Ectodermal cell (in vitro differentiated cells): Measurements from ENCODE around the gene CPED1.

ENCODE experiments used
- H3K27ac ChIP-seq: 2 replicates; pipeline ENCODE4 v1.7.0; 2013; ENCODE audit warnings: mild to moderate bottlenecking, low read depth, low read length; ENCODE audit not compliant: insufficient read depth, poor library complexity, severe bottlenecking
- H3K27me3 ChIP-seq: 2 replicates; pipeline ENCODE4 v1.7.0; 2013; ENCODE audit warnings: mild to moderate bottlenecking, low read length; ENCODE audit not compliant: insufficient read depth, control insufficient read depth, poor library complexity, severe bottlenecking
- H3K36me3 ChIP-seq: one replicate; pipeline ENCODE4 v1.7.0; 2013; ENCODE audit warnings: low read length; ENCODE audit not compliant: control insufficient read depth, insufficient read depth
- H3K4me1 ChIP-seq: one replicate; pipeline ENCODE4 v1.7.0; 2013; ENCODE audit warnings: low read length; ENCODE audit not compliant: control insufficient read depth, insufficient read depth
- H3K4me3 ChIP-seq: 2 replicates; pipeline ENCODE4 v1.7.0; 2013; ENCODE audit warnings: low read depth, low read length, control low read depth; ENCODE audit not compliant: insufficient read depth
- H3K9me3 ChIP-seq: 2 replicates; pipeline ENCODE4 v1.7.0; 2013; ENCODE audit warnings: mild to moderate bottlenecking, low read length, moderate library complexity; ENCODE audit not compliant: control insufficient read depth
- WGBS, 2 experiments: methylation state at CpG; one replicate each; pipeline ENCODE4 v1.1.7; 2013; ENCODE audit warnings: missing lambda C conversion rate in 2 of 2; 5-methylcytosine and 5-hydroxymethylcytosine counted together

Gene CPED1

DNA sequence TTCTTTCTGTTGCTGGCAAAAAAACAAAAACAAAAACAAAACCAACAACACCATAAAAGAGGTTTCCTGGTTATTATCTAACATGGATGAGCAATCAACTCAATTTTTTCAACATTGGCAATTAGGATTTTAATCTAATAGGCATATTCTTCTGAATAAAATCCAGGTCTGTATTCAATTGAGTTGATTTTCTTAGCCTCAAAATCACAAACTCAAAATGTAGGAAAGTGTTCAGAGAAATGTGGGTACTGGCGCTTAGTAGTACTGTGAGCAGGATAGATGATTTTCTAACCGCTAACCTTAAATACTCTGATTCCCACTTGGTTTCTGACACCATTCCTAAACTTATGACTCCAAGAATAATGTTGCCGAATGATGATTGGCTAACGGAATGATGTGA is 345.9 kb downstream of the CPED1 start:
- 96 to 100% methylated on average over 1 to 4 of the region's 4 CpGs for WGBS, 2 experiments
- Histone ChIP-seq H3K9me3 (no peaks in the 10 kb centered on the region), H3K4me1 (peaks cover 11% of the 10 kb centered on the region), H3K27me3 (peaks cover 31% of the 10 kb centered on the region), H3K36me3 (no peaks in the 10 kb centered on the region), H3K4me3 (no peak overlapping the region), H3K27ac (no peak overlapping the region)

DNA sequence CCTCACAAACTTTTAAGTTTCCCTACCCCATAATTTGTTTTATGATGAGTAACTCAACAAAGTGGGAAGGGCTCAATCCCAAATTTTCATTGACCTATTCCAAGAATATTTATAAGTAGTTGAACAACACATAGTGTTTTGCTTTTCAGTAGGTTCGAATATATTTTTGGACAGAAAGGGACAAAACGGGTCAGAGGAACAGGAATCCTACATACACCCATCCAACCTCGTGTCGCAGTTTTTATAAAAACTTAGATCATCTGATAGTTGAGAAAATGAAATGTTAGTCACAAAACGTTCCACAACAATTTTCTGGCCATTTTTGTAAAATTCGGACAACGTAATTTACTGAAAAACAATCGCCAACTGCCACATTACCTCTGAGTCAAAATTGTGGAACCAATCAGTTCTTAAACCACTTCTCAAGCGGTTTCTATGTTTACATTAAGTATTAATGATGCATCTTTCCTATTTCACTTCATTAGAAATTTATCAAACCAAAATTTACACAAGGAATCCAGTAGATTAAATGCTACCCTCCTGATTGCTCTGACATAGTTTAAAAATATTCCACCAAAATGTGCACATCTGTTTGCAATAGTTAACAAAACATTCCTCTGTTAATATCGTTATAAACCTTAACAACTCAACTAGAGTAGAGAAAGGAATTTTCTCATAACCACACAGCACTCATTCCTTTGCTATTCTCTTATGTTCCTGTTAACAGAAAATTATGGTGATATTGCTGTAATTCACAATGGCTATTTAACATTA is 346.6 kb downstream of the CPED1 start:
- Histone ChIP-seq H3K27me3 (peaks cover 24% of the 10 kb centered on the region), H3K4me1 (peaks cover 5% of the 10 kb centered on the region), H3K36me3 (no peaks in the 10 kb centered on the region), H3K4me3 (no peak overlapping the region), H3K9me3 (no peaks in the 10 kb centered on the region), H3K27ac (no peak overlapping the region)
- 92 to 93% methylated on average over 8 to 10 of the region's 10 CpGs for WGBS, 2 experiments

DNA sequence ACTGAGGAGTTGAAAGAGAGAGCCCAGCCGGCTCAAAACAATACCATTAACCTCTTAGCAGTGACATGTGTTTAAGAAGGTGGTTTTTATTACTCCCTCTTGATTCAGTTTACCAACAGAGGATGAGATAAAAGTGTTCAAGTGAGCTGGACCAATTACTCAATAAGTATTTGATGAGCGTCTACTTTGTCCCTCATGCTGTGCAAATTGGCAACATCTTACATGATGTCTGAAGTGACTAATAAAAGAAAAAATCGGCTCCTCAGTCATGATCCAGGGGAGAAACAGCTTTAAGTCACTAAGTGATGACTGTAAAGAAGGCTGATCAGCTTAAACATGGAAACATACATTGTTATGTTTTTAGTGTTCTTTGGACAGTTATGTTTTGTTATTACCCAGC is 348.1 kb downstream of the CPED1 start:
- no peaks in the 10 kb centered on the region for H3K4me1 ChIP-seq
- WGBS, 2 experiments: 84 to 97% methylated on average over 2 to 3 of the region's 3 CpGs
- no peaks in the 10 kb centered on the region for H3K9me3 ChIP-seq
- H3K4me3 ChIP-seq: no peak overlapping the region
- no peak overlapping the region for H3K27ac ChIP-seq
- H3K27me3 ChIP-seq: peaks cover 9% of the 10 kb centered on the region
- no peaks in the 10 kb centered on the region for H3K36me3 ChIP-seq

DNA sequence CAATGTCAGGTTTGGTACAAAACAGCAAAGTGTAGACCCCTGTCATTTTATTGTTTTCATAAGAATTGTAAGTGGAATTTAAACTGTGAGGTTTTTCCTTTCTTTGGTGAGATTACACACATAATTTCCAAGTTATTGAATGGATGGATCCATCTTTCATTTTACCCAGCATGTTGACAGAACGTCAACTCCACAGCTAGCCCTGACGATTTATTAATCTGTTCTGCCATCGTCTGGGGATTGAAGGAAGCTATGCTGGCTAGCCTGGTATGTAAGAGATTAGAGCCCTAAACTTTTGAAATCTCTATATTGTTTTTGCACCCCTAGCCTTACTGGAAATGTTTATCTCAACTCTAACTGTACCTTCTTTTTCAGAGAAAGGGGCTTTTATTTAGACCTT is 348.9 kb downstream of the CPED1 start:
- H3K27ac ChIP-seq: no peak overlapping the region
- H3K9me3 ChIP-seq: no peaks in the 10 kb centered on the region
- no peak overlapping the region for H3K4me3 ChIP-seq
- peaks cover under 1% of the 10 kb centered on the region for H3K27me3 ChIP-seq
- H3K36me3 ChIP-seq: no peaks in the 10 kb centered on the region
- no peaks in the 10 kb centered on the region for H3K4me1 ChIP-seq
- 83 to 94% methylated on average over 3 of the region's 3 CpGs for WGBS, 2 experiments

DNA sequence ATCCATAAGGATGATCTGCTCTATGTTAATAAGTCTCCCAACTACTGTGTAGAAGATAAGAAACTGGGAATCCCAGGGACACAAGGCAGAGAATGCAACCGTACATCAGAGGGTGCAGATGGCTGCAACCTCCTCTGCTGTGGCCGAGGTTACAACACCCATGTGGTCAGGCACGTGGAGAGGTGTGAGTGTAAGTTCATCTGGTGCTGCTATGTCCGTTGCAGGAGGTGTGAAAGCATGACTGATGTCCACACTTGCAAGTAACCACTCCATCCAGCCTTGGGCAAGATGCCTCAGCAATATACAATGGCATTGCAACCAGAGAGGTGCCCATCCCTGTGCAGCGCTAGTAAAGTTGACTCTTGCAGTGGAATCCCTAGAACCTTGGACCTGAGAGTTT is 350.6 kb downstream of the CPED1 start:
- H3K4me1 ChIP-seq: no peaks in the 10 kb centered on the region
- no peaks in the 10 kb centered on the region for H3K36me3 ChIP-seq
- no peaks in the 10 kb centered on the region for H3K9me3 ChIP-seq
- no peak overlapping the region for H3K27ac ChIP-seq
- H3K27me3 ChIP-seq: no peaks in the 10 kb centered on the region
- WGBS, 2 experiments: 91 to 96% methylated on average over 5 of the region's 5 CpGs
- H3K4me3 ChIP-seq: no peak overlapping the region

DNA sequence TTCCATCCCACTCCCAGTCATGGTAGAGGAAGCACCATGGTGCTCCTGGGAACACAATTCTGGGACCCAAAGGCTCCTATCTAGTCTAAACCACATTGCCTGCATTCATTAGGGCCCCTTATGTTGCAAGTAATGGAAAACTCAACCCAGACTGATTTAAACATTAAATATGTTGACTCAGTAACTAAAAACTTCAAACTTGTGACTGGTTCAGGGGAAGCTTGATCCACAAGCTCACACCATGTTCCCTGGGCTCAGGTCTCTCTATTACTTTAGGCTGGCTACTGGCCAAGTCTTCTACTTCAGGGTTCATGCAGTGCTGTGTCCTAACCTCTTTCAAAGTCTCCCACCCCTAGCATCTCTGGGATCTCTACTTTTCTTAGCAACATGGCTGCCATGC is 353.4 kb downstream of the CPED1 start:
- no peaks in the 10 kb centered on the region for H3K27me3 ChIP-seq
- no peak overlapping the region for H3K27ac ChIP-seq
- no peaks in the 10 kb centered on the region for H3K36me3 ChIP-seq
- H3K4me1 ChIP-seq: no peaks in the 10 kb centered on the region
- H3K9me3 ChIP-seq: no peaks in the 10 kb centered on the region
- H3K4me3 ChIP-seq: no peak overlapping the region

DNA sequence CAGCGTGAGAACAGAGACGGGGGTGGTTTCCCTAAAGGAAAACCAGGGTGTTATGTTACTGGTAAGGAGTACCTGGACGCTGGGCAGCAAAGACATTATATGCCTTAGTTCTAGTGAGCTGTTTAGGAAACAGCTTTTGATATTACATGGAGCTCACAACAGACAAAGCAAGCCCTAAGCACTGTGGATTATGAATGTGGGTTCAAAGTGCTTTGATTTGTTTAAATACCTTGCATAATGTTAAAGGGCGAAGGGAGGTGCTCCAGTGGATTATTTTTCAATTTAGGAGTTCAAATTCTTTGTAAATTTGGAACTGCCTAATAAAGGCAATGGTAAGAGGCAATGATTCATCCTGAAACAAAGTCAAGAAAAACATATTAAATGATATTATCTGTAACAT is 354.1 kb downstream of the CPED1 start:
- Histone ChIP-seq H3K36me3 (no peaks in the 10 kb centered on the region), H3K4me1 (peaks cover 2% of the 10 kb centered on the region), H3K9me3 (no peaks in the 10 kb centered on the region), H3K27ac (no peak overlapping the region), H3K4me3 (no peak overlapping the region), H3K27me3 (no peaks in the 10 kb centered on the region)
- WGBS, 2 experiments: 94 to 95% methylated on average over 4 of the region's 4 CpGs

DNA sequence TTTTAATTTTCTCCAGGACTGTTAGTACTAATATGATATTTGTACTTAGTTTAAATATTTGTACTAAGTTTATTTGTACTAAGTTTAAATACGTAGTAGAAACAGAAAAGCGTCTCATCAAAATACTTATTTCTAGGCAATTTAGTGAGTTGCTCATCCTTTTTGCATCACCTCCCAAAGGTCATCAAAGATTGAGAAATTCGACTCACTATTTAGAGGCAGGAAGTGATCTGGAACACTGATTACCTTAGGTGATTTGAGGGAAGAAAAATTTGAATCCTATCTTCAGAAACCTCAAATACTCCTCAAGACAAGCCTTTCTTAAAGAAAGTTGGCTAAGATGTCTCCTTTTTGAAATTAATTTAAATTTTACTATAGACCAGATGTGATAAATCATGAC is 354.8 kb downstream of the CPED1 start:
- no peaks in the 10 kb centered on the region for H3K9me3 ChIP-seq
- WGBS, 2 experiments: 100% methylated on average over 3 of the region's 3 CpGs; no CpG with 5 or more reads in 1 of the 2 experiments
- no peaks in the 10 kb centered on the region for H3K27me3 ChIP-seq

DNA sequence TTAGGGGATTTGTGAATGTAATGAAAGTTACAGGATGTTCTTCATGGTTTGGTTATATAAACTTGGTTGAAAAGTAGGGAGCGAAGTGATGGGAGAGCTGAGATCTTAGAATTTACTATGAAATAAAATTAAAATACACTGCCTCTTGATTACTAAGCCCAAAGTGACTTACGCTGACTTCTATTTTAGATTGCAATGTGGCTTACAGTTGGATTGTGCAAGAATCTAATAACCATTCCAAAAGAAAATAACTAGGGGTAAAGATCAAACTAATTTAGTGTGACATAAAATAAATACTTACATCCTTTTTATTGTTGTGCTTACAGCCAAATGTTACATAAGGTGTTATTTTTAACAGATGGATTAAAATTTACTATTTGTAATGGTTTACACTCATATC is 355.6 kb downstream of the CPED1 start:
- Histone ChIP-seq H3K27me3 (no peaks in the 10 kb centered on the region), H3K4me3 (no peak overlapping the region), H3K9me3 (no peaks in the 10 kb centered on the region), H3K27ac (no peak overlapping the region), H3K4me1 (peaks cover 2% of the 10 kb centered on the region), H3K36me3 (no peaks in the 10 kb centered on the region)
- 100% methylated on average over 2 of the region's 2 CpGs; no CpG with 5 or more reads in 1 of the 2 experiments for WGBS, 2 experiments

More for the DNA sequence above, 354.8 kb downstream of the CPED1 start:
- Histone ChIP-seq H3K27ac (no peak overlapping the region), H3K36me3 (no peaks in the 10 kb centered on the region), H3K4me3 (no peak overlapping the region), H3K4me1 (peaks cover 2% of the 10 kb centered on the region)

DNA sequence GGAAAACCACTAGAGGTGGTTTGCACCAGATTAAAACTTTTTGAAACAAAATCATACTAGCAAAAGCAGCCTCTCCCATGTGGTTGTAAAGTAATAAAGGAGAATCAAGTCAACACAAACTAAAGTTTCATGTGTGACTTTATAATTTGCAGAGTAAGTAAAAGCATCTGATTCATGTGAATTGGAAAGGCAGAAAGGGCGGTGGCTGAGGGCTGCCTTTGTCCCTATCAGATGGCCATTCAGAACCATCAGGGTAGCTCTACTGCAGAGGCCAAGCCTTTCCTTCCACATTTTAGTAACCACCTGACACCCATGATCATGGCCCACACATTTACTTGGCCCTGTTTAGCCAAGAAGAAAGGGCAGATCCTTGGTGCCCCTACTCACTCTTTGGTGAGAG is 356.0 kb downstream of the CPED1 start:
- Histone ChIP-seq H3K9me3 (no peaks in the 10 kb centered on the region), H3K27ac (no peak overlapping the region)
- WGBS, 2 experiments: 85 to 93% methylated on average over 1 of the region's 1 CpG

More for the DNA sequence above, 356.0 kb downstream of the CPED1 start:
- Histone ChIP-seq H3K4me1 (peaks cover 2% of the 10 kb centered on the region), H3K4me3 (no peak overlapping the region), H3K36me3 (no peaks in the 10 kb centered on the region), H3K27me3 (no peaks in the 10 kb centered on the region)
